Breast epithelium (tissue), 3 donors: Measurements from ENCODE around the gene RBFOX1.

Experiments used
- CTCF ChIP-seq, 3 donors: fragments of 450-650 bp; IDR thresholded peaks; one replicate each; pipeline ENCODE4 v1.5.1; 2016 to 2017; ENCODE audit warnings: antibody characterized with exemption in 3 of 3, mild to moderate bottlenecking in 3 of 3, moderate library complexity in 3 of 3
- POLR2A ChIP-seq: fragments of 450-650 bp; IDR thresholded peaks from one replicate; pipeline ENCODE4 v1.6.1; 2016; ENCODE audit warnings: antibody characterized with exemption, mild to moderate bottlenecking, moderate library complexity

GRCh38 chr16:7376227-7376626 is 43.6 kb downstream of the RBFOX1 start:
- TF ChIP-seq POLR2A: no peak
- no peak for TF ChIP-seq CTCF (IDR thresholded peaks at IDR 0.05)
